ENCODE data around the gene TPGS1. TPM values are rescaled to one million over a fixed set of nuclear protein-coding genes. Genes with fewer than 3 reads are reported as not detected.

Gene TPGS1
- total RNA-seq, 4 donors from 2014 or later = 10.8 to 23.3 (median 20.9) TPM

- WGBS = no CpG with 5 or more reads among the region's 26 CpGs
- no peak for DNase-seq (ENCODE audit: low spot score in 2 of 2)
- Histone ChIP-seq H3K4me3 (no peak overlapping the region), H3K4me1 (peaks cover 24% of the 10 kb centered on the region), H3K36me3 (no peaks in the 10 kb centered on the region), H3K9me3 (no peaks in the 10 kb centered on the region), H3K27me3 (peaks cover 34% of the 10 kb centered on the region), H3K27ac (no peak overlapping the region)
- no peak for TF ChIP-seq POLR2AphosphoS5 (IDR thresholded peaks at IDR 0.05)
- no peak for TF ChIP-seq EP300 (IDR thresholded peaks at IDR 0.05)
- no peak for TF ChIP-seq POLR2A (IDR thresholded peaks at IDR 0.05)
- TF ChIP-seq, protein P1, sequence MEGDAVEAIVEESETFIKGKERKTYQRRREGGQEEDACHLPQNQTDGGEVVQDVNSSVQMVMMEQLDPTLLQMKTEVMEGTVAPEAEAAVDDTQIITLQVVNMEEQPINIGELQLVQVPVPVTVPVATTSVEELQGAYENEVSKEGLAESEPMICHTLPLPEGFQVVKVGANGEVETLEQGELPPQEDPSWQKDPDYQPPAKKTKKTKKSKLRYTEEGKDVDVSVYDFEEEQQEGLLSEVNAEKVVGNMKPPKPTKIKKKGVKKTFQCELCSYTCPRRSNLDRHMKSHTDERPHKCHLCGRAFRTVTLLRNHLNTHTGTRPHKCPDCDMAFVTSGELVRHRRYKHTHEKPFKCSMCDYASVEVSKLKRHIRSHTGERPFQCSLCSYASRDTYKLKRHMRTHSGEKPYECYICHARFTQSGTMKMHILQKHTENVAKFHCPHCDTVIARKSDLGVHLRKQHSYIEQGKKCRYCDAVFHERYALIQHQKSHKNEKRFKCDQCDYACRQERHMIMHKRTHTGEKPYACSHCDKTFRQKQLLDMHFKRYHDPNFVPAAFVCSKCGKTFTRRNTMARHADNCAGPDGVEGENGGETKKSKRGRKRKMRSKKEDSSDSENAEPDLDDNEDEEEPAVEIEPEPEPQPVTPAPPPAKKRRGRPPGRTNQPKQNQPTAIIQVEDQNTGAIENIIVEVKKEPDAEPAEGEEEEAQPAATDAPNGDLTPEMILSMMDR (IDR thresholded peaks at IDR 0.05) = no peak
These were observed 8.8 kb upstream of the TPGS1 start for GRCh38 chr19:498511-498891.

DNA sequence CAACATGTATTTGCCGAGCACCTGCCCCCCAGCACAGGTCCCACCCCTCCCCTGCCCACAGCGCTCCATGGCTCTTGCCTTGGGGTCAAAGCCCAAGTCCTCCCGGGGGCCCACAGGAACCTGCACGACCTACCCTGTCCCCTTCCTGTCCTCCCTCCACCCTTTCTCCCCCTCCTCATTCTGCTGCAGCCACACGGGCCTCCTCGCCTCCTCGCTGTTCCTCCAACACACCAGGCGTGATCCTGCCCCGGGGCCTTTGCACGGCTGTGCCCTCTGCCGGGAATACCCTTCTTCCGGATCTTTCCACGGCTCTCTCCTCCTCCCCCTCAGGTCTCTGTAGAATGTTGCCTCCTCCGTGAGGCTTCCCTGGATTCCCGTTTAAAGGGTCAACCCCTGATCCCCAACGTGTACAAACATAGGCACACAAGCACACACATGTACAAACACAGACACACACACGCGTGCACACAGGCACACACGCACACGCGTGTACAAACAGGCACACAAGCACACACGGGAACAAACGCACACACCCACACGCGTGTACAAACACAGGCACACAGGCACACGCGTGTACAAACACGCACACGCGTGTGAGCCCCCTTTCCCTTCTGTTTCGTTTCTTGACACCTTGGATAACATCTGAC, 8.2 kb upstream of the TPGS1 start:
- WGBS = 67% methylated on average over 31 of the region's 31 CpGs
- Histone ChIP-seq H3K27ac (no peak overlapping the region), H3K4me1 (peaks cover 24% of the 10 kb centered on the region), H3K4me3 (no peak overlapping the region), H3K9me3 (no peaks in the 10 kb centered on the region), H3K36me3 (no peaks in the 10 kb centered on the region), H3K27me3 (peaks cover 34% of the 10 kb centered on the region)
- no peak for DNase-seq (ENCODE audit: low spot score in 2 of 2)
- TF ChIP-seq POLR2AphosphoS5 (IDR thresholded peaks at IDR 0.05) (no peak), EP300 (IDR thresholded peaks at IDR 0.05) (no peak), POLR2A (IDR thresholded peaks at IDR 0.05) (no peak)
- TF ChIP-seq, protein P1 (IDR thresholded peaks at IDR 0.05) = no peak

DNA sequence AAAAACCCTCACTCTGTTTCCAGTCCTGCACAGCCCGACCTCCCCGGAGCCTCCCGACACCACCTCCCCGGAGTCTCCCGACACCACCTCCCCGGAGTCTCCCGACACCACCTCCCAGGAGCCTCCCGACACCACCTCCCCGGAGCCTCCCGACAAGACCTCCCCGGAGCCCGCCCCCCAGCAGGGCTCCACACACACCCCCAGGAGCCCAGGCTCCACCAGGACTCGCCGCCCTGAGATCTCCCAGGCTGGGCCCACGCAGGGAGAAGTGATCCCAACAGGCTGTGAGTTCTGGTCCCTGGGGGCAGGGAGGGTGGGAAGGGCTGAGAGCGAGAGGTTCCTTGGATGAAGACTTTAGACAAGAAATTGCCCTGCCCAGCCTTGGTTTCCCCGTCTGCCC, 5.7 kb upstream of the TPGS1 start:
- DNase-seq (ENCODE audit: low spot score in 2 of 2) = no peak
- no peak overlapping the region for H3K4me3 ChIP-seq
- H3K9me3 ChIP-seq = no peaks in the 10 kb centered on the region
- TF ChIP-seq POLR2A (IDR thresholded peaks at IDR 0.05) = no peak
- TF ChIP-seq, protein P1 (IDR thresholded peaks at IDR 0.05) = no peak
- TF ChIP-seq POLR2AphosphoS5 (IDR thresholded peaks at IDR 0.05) = no peak
- TF ChIP-seq EP300 (IDR thresholded peaks at IDR 0.05) = no peak
- no peak overlapping the region for H3K27ac ChIP-seq
- peaks cover 16% of the 10 kb centered on the region for H3K4me1 ChIP-seq
- H3K36me3 ChIP-seq = no peaks in the 10 kb centered on the region
- peaks cover 28% of the 10 kb centered on the region for H3K27me3 ChIP-seq
- WGBS = 77% methylated on average over 17 of the region's 17 CpGs

- H3K36me3 ChIP-seq = no peaks in the 10 kb centered on the region
- 91% methylated on average over 11 of the region's 14 CpGs for WGBS
- H3K9me3 ChIP-seq = no peaks in the 10 kb centered on the region
- H3K4me1 ChIP-seq = peaks cover 21% of the 10 kb centered on the region
- DNase-seq (ENCODE audit: low spot score in 2 of 2) = no peak
- no peaks in the 10 kb centered on the region for H3K27me3 ChIP-seq
- no peak overlapping the region for H3K4me3 ChIP-seq
- no peak overlapping the region for H3K27ac ChIP-seq
- TF ChIP-seq POLR2AphosphoS5 (IDR thresholded peaks at IDR 0.05) (no peak), EP300 (IDR thresholded peaks at IDR 0.05) (no peak), POLR2A (IDR thresholded peaks at IDR 0.05) (no peak)
- TF ChIP-seq, protein P1 (IDR thresholded peaks at IDR 0.05) = no peak
These were observed 2.7 kb upstream of the TPGS1 start for GRCh38 chr19:504616-505015.

DNA sequence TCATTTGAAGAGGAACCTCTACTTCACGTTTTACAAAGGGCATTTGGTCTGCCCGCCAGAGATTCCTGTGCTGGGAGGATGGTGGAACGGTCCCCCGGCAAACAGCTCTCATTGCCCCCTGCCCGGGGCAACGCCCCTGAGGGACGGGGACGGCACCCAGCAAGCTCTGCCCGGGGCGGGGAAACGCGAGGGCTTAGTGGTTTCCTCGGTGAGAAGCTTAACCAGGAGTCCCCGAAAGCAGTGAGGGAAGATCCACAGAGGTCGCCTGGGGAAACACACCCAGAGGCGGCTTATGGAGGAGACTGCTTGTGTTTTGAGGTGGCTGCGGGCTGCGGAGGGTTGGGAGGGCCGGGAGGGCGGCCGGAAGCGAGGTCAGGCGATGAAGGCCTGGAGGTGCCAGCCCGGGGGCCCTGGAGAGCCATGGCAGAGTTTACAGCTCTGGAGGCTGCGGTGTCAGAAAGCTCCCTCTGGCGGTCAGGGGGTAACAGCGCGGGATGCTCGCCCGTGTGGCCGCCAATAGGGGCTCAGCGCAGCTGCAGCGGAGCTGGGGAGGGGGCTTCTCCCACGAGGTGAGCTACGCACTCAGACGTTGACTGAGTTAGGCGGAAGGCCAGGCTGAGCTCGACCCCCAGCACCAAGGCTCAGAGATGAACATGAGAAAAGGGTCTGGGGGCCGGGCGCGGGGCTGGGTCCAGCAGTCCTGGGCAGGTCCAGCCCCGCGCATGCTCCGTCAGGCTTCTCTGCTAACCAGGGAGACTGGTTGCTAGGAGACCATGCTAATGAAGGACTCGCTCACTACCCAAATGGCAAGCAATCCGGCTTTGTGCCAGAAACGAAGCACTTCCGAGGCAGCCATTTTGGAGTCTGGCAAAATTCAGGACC, 652 bp upstream of the TPGS1 start:
- peak; percentile 98 to 99 for DNase-seq (ENCODE audit: low spot score in 2 of 2)
- no peaks in the 10 kb centered on the region for H3K9me3 ChIP-seq
- H3K36me3 ChIP-seq = no peaks in the 10 kb centered on the region
- TF ChIP-seq EP300 (IDR thresholded peaks at IDR 0.05) = no peak
- TF ChIP-seq POLR2A (IDR thresholded peaks at IDR 0.05) = no peak
- TF ChIP-seq, protein P1 (IDR thresholded peaks at IDR 0.05) = peak; percentile 87 to 96
- peak overlapping the region; percentile 94 for H3K27ac ChIP-seq
- H3K27me3 ChIP-seq = no peaks in the 10 kb centered on the region
- 4% methylated on average over 42 of the region's 48 CpGs for WGBS
- H3K4me1 ChIP-seq = peaks cover 38% of the 10 kb centered on the region
- peak overlapping the region; percentile 100 for H3K4me3 ChIP-seq
